Lung (tissue), 16 donors: ENCODE results near the gene LILRA2. TPM values are rescaled to one million over a fixed set of nuclear protein-coding genes. Genes with fewer than 3 reads are reported as not detected.

Source experiments
- ATAC-seq: fragments of 200-7000 bp; cut with Tn5 transposase; one replicate; pipeline ENCODE4 v1.9.1; 2020; ENCODE audit warnings: moderate number of reproducible peaks; ENCODE audit not compliant: insufficient read depth, low FRiP score
- DNase-seq, 3 donors: peaks; one replicate each; pipeline ENCODE4 v3.0.0-alpha.2; 2013 to 2017
- H3K27ac ChIP-seq, 2 donors: one replicate each; pipeline ENCODE4 v1.5.1; 2013; ENCODE audit warnings: mild to moderate bottlenecking in 2 of 2, moderate library complexity in 2 of 2, control low read depth in 1 of 2, inconsistent platforms in 1 of 2, low read depth in 1 of 2, low read length in 1 of 2
- H3K27me3 ChIP-seq, 3 donors: one replicate each; pipeline ENCODE4 v1.5.1; 2013; ENCODE audit warnings: low read length in 2 of 3; ENCODE audit not compliant: control insufficient read depth in 3 of 3, insufficient read depth in 3 of 3
- H3K36me3 ChIP-seq, 4 donors: one replicate each; pipeline ENCODE4 v1.5.1; 2013; ENCODE audit warnings: low read length in 4 of 4, mild to moderate bottlenecking in 1 of 4, moderate library complexity in 1 of 4; ENCODE audit not compliant: control insufficient read depth in 4 of 4, insufficient read depth in 4 of 4
- H3K4me1 ChIP-seq, 5 donors: one replicate each; pipeline ENCODE4 v1.5.1; 2013; ENCODE audit warnings: low read length in 5 of 5, mild to moderate bottlenecking in 2 of 5, moderate library complexity in 1 of 5; ENCODE audit not compliant: control insufficient read depth in 5 of 5, insufficient read depth in 5 of 5
- H3K4me3 ChIP-seq: one replicate; pipeline ENCODE4 v1.5.1; 2013; ENCODE audit warnings: mild to moderate bottlenecking, control low read depth, moderate library complexity
- H3K9ac ChIP-seq, 2 donors: one replicate each; pipeline ENCODE4 v1.5.1; 2013; ENCODE audit warnings: low read length in 2 of 2, control low read depth in 1 of 2; ENCODE audit not compliant: insufficient read depth in 1 of 2
- H3K9me3 ChIP-seq, 4 donors: one replicate each; pipeline ENCODE4 v1.5.1; 2013; ENCODE audit warnings: low read length in 3 of 4, mild to moderate bottlenecking in 1 of 4, moderate library complexity in 1 of 4; ENCODE audit not compliant: control insufficient read depth in 4 of 4, insufficient read depth in 3 of 4
- WGBS, 2 donors: extraction: QIAGEN DNeasy Blood & Tissue Kit; methylation state at CpG; one replicate each; pipeline ENCODE4 v1.1.7; 2013; 5-methylcytosine and 5-hydroxymethylcytosine counted together
- long read RNA-seq, 5 donors: transcript quantifications; one replicate each; lab custom pipeline, GENCODE V29; 2026
- polyA plus RNA-seq, 2 donors: library from polyadenylated mRNA; stranded (reverse); fragments of 200-250 nt; gene quantifications; one replicate each; pipeline ENCODE4 v1.2.1, GENCODE V29; 2013
- total RNA-seq, 2 donors: library from RNA; depleted of rRNA in 1 of 2; stranded (reverse); fragments of >200 nt in 1 of 2; gene quantifications; one replicate each; pipeline ENCODE4 v1.2.1, GENCODE V29; 2014 to 2021
- TF ChIP-seq, protein P1 (sequence below): IDR thresholded peaks from 2 replicates; pipeline ENCODE4 v1.5.1; 2012; ENCODE audit warnings: mild to moderate bottlenecking; ENCODE audit errors: control extremely low read depth, extremely low read depth
- donor health status: control.
- donor health status: control.
- donor health status: Bipolar disorder and iron deficiency.
- donor health status: healthy.
- donor health status: DM: yes; HTN: yes; CAD: no.

Gene LILRA2
- 10 to 100 TPM in 1 of 2 donors, 1 to 10 TPM in 1; 1.2 to 13.6 TPM for total RNA-seq
- polyA plus RNA-seq, result 10 to 100 TPM in 1 of 2 donors, 1 to 10 TPM in 1; 4.3 to 51.6 TPM
- long read RNA-seq, donor 1, result 0 reads
- long read RNA-seq, donor 2, result 0 reads
- long read RNA-seq, donor 3, result 0 reads
- long read RNA-seq, donor 4, result 0 reads
- long read RNA-seq, donor 5, result 0 reads

DNA sequence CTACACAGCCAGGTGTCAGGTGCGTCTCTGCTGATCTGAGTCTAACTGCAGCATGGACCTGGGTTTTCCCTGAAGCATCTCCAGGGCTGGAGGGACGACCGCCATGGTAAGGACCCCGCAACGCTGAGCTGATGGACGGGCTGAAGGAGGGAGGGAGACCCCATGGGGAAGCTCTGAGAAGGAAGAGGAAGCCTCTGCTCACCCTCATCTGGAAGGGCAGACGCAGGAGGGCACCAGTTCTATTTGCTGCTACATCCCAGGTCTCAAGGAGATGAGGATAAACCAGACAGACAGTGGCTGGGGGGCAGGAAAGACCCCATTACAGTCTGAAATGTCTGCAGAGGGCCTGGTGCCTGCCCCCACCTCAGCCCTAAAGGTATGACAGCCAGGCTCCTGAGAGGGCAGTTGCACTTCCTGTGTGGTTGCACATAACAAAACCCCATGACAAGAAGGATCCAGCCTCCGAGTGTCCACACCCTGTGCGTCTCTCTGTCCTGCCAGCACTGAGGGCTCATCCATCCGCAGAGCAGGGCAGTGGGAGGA lies at the start of gene LILRA2:
TSS of gene LILRA2 (plus strand) at position 461 of the 543 bp plus-strand sequence. CDS start 89 bp downstream, outside the sequence.
- no peak for ATAC-seq
- Histone ChIP-seq H3K27me3 (no peaks in the 10 kb centered on the region), H3K4me1 (no peaks in the 10 kb centered on the region), H3K9me3 (peaks cover 0 to 2% (median 0%) of the 10 kb centered on the region in 4 donors), H3K4me3 (no peak within 1 kb of the TSS), H3K9ac (no peak within 1 kb of the TSS), H3K27ac (peak within 1 kb of the TSS in 1 of 2 donors; percentile 54), H3K36me3 (no peaks in the 10 kb centered on the region)
- 28 to 43% methylated on average over 10 of the region's 10 CpGs for WGBS, 2 donors
- DNase-seq, result no peak
- TF ChIP-seq, protein P1, sequence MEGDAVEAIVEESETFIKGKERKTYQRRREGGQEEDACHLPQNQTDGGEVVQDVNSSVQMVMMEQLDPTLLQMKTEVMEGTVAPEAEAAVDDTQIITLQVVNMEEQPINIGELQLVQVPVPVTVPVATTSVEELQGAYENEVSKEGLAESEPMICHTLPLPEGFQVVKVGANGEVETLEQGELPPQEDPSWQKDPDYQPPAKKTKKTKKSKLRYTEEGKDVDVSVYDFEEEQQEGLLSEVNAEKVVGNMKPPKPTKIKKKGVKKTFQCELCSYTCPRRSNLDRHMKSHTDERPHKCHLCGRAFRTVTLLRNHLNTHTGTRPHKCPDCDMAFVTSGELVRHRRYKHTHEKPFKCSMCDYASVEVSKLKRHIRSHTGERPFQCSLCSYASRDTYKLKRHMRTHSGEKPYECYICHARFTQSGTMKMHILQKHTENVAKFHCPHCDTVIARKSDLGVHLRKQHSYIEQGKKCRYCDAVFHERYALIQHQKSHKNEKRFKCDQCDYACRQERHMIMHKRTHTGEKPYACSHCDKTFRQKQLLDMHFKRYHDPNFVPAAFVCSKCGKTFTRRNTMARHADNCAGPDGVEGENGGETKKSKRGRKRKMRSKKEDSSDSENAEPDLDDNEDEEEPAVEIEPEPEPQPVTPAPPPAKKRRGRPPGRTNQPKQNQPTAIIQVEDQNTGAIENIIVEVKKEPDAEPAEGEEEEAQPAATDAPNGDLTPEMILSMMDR, result no peak

DNA sequence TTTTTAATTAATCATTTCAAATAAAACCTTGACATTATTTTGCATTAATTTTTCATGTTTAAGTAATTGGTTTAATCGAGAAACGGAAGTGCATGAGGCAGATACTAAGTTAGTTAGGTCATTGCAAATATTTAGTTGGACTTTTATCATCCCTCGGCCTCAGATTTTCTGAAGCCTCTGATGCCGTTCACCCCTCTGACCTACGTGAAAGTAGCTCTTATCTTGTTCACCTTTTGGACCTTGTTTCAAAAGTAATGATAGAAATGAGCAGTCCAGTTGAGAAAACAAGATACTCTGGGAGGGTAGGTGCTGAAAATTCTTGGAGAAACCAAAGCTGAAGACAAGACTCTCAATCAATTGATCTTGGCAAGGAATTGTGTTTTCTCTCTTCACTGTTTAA lies 48.0 kb upstream of the LILRA2 start:
- no peak overlapping the region for H3K4me3 ChIP-seq
- 77 to 89% methylated on average over 5 of the region's 5 CpGs for WGBS, 2 donors
- no peaks in the 10 kb centered on the region for H3K36me3 ChIP-seq
- TF ChIP-seq, protein P1, result no peak
- H3K4me1 ChIP-seq, result no peaks in the 10 kb centered on the region
- H3K27ac ChIP-seq, result no peak overlapping the region
- no peak overlapping the region for H3K9ac ChIP-seq
- ATAC-seq (no peak), DNase-seq (no peak)
- H3K27me3 ChIP-seq, result no peaks in the 10 kb centered on the region
- no peaks in the 10 kb centered on the region for H3K9me3 ChIP-seq

DNA sequence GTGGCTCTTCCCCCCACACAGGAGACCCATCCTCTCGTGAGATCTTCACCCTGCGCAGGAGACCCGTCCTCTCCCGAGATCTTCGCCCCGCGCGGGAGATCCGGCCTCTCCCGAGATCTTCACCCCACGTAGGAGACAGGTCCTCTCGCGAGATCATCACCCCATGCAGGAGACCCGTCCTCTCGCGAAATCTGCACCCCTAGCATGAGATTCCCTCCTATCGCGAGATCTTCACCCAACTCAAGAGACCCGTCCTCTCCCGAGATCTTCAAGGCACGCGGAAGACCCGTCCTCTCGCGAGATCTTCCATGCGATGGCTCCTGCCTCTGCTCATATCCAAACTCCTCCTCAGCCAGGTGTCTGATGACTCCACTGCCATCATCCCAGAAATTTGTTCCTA lies 46.6 kb upstream of the LILRA2 start:
- Histone ChIP-seq H3K36me3 (no peaks in the 10 kb centered on the region), H3K27me3 (no peaks in the 10 kb centered on the region), H3K9ac (no peak overlapping the region), H3K4me1 (no peaks in the 10 kb centered on the region), H3K4me3 (no peak overlapping the region), H3K27ac (no peak overlapping the region), H3K9me3 (no peaks in the 10 kb centered on the region)
- DNase-seq, result no peak
- no peak for ATAC-seq
- WGBS, 2 donors, result 90 to 93% methylated on average over 26 of the region's 26 CpGs
- TF ChIP-seq, protein P1, result no peak
